H9 (cell line): ENCODE measurements around the gene CHI3L2. TPM values are rescaled to one million over a fixed set of nuclear protein-coding genes. Genes with fewer than 3 reads are reported as not detected.

Source experiments
- DNase-seq: peaks from one replicate; pipeline ENCODE4 v3.0.0-alpha.2; 2017
- H2AFZ ChIP-seq: one replicate; pipeline ENCODE4 v1.6.1; 2013; ENCODE audit warnings: mild to moderate bottlenecking, low read length, control low read depth, moderate library complexity
- H2AK5ac ChIP-seq: 2 replicates; pipeline ENCODE4 v1.6.1; 2013; ENCODE audit warnings: low read length, control low read depth, mixed read lengths; ENCODE audit not compliant: insufficient read length
- H2BK120ac ChIP-seq: one replicate; pipeline ENCODE4 v1.6.1; 2013; ENCODE audit warnings: low read depth, mild to moderate bottlenecking, low read length, control low read depth, inconsistent platforms; ENCODE audit not compliant: poor library complexity, severe bottlenecking
- H2BK12ac ChIP-seq: 2 replicates; pipeline ENCODE4 v1.6.1; 2013; ENCODE audit warnings: low read length, control low read depth, mixed read lengths, low read depth; ENCODE audit not compliant: insufficient read length
- H2BK15ac ChIP-seq: 2 replicates; pipeline ENCODE4 v1.6.1; 2013; ENCODE audit warnings: low read depth, low read length, control low read depth
- H2BK20ac ChIP-seq: one replicate; pipeline ENCODE4 v1.6.1; 2013; ENCODE audit warnings: low read depth, mild to moderate bottlenecking, low read length, control low read depth, inconsistent platforms; ENCODE audit not compliant: poor library complexity, severe bottlenecking
- H2BK5ac ChIP-seq: 2 replicates; pipeline ENCODE4 v1.6.1; 2013; ENCODE audit warnings: low read length, control low read depth, mixed read lengths; ENCODE audit not compliant: insufficient read length
- H3K14ac ChIP-seq: 2 replicates; pipeline ENCODE4 v1.6.1; 2013; ENCODE audit warnings: low read length, control low read depth; ENCODE audit not compliant: insufficient read depth
- H3K18ac ChIP-seq: 2 replicates; pipeline ENCODE4 v1.6.1; 2013; ENCODE audit warnings: low read depth, mild to moderate bottlenecking, mixed read lengths, low read length, control low read depth; ENCODE audit not compliant: insufficient read length
- H3K23ac ChIP-seq: 2 replicates; pipeline ENCODE4 v1.6.1; 2013; ENCODE audit warnings: low read length, control low read depth, mixed read lengths, low read depth; ENCODE audit not compliant: insufficient read length
- H3K23me2 ChIP-seq: 2 replicates; pipeline ENCODE4 v1.6.1; 2013; ENCODE audit warnings: low read depth, mild to moderate bottlenecking, mixed read lengths, low read length, control low read depth; ENCODE audit not compliant: insufficient read length, poor library complexity, severe bottlenecking
- H3K27ac ChIP-seq: 2 replicates; pipeline ENCODE4 v1.5.1; 2013; ENCODE audit warnings: low read length, control low read depth, mixed read lengths, low read depth; ENCODE audit not compliant: insufficient read length
- H3K27me3 ChIP-seq: 2 replicates; pipeline ENCODE4 v1.6.1; 2013; ENCODE audit warnings: low read length, control low read depth, inconsistent platforms; ENCODE audit not compliant: insufficient read depth
- H3K4ac ChIP-seq: 2 replicates; pipeline ENCODE4 v1.6.1; 2013; ENCODE audit warnings: low read depth, mild to moderate bottlenecking, control low read depth, inconsistent platforms, low read length, moderate library complexity
- H3K4me1 ChIP-seq: 2 replicates; pipeline ENCODE4 v1.6.1; 2013; ENCODE audit warnings: low read length, control low read depth, inconsistent platforms; ENCODE audit not compliant: insufficient read depth
- H3K4me2 ChIP-seq: 2 replicates; pipeline ENCODE4 v1.6.1; 2013; ENCODE audit warnings: low read length, control low read depth, mixed read lengths; ENCODE audit not compliant: insufficient read length, insufficient read depth
- H3K56ac ChIP-seq: 2 replicates; pipeline ENCODE4 v1.6.1; 2013; ENCODE audit warnings: low read depth, mild to moderate bottlenecking, mixed read lengths, low read length, control low read depth; ENCODE audit not compliant: insufficient read length
- H3K79me1 ChIP-seq: 2 replicates; pipeline ENCODE4 v1.6.1; 2013; ENCODE audit warnings: low read depth, mild to moderate bottlenecking, moderate library complexity, low read length, control low read depth, inconsistent platforms; ENCODE audit not compliant: insufficient read depth, poor library complexity, severe bottlenecking
- H3K79me2 ChIP-seq: 2 replicates; pipeline ENCODE4 v1.6.1; 2013; ENCODE audit warnings: low read length, control low read depth, inconsistent platforms; ENCODE audit not compliant: insufficient read depth
- H3K9ac ChIP-seq: 2 replicates; pipeline ENCODE4 v1.6.1; 2013; ENCODE audit warnings: low read length, control low read depth, mixed read lengths; ENCODE audit not compliant: insufficient read length; ENCODE audit errors: extremely low read depth
- H3K9me3 ChIP-seq: one replicate; pipeline ENCODE4 v1.6.1; 2013; ENCODE audit warnings: low read depth, low read length, inconsistent platforms; ENCODE audit not compliant: control insufficient read depth
- H3T11ph ChIP-seq: one replicate; pipeline ENCODE4 v1.6.1; 2013; ENCODE audit warnings: mild to moderate bottlenecking, low read length, control low read depth, inconsistent platforms
- H4K20me1 ChIP-seq: one replicate; pipeline ENCODE4 v1.6.1; 2013; ENCODE audit not compliant: control insufficient read depth, insufficient read length, insufficient read depth
- H4K5ac ChIP-seq: 2 replicates; pipeline ENCODE4 v1.6.1; 2013; ENCODE audit warnings: low read depth, mild to moderate bottlenecking, mixed read lengths, low read length, control low read depth; ENCODE audit not compliant: insufficient read length
- H4K8ac ChIP-seq: replicated peaks from 2 replicates; pipeline ENCODE4 v1.6.1; 2013; ENCODE audit warnings: low read length, control low read depth, mixed read lengths, low read depth; ENCODE audit not compliant: insufficient read length
- H4K91ac ChIP-seq: 2 replicates; pipeline ENCODE4 v1.6.1; 2013; ENCODE audit warnings: low read depth, mild to moderate bottlenecking, moderate library complexity, mixed read lengths, low read length, control low read depth; ENCODE audit not compliant: insufficient read length
- H3K27ac Mint-ChIP-seq, 3 experiments: 2 replicates in 2 of 3; 3 replicates in 1 of 3; pipeline ENCODE4 v1.8.0; 2020 to 2021; ENCODE audit warnings: mixed read lengths in 3 of 3, mild to moderate bottlenecking in 1 of 3, moderate library complexity in 1 of 3
- H3K27me3 Mint-ChIP-seq: 2 replicates; pipeline ENCODE4 v1.8.0; 2021; ENCODE audit warnings: low read depth, mild to moderate bottlenecking, moderate library complexity, mixed read lengths
- H3K36me3 Mint-ChIP-seq, 3 experiments: 2 replicates in 2 of 3; 3 replicates in 1 of 3; pipeline ENCODE4 v1.8.0; 2020 to 2021; ENCODE audit warnings: low read depth in 3 of 3, mixed read lengths in 3 of 3; ENCODE audit not compliant: insufficient read depth in 1 of 3
- H3K4me1 Mint-ChIP-seq, 2 experiments: 2 replicates each; pipeline ENCODE4 v1.8.0; 2020; ENCODE audit warnings: mixed read lengths in 2 of 2
- H3K4me3 Mint-ChIP-seq, 2 experiments: 2 replicates in 1 of 2; 3 replicates in 1 of 2; pipeline ENCODE4 v1.8.0; 2020 to 2021; ENCODE audit warnings: mild to moderate bottlenecking in 2 of 2, mixed read lengths in 2 of 2, moderate library complexity in 1 of 2
- H3K9me3 Mint-ChIP-seq, 2 experiments: 2 replicates in 1 of 2; 3 replicates in 1 of 2; pipeline ENCODE4 v1.8.0; 2020; ENCODE audit warnings: mild to moderate bottlenecking in 2 of 2, mixed read lengths in 2 of 2, moderate library complexity in 1 of 2
- CTCF ChIP-seq: fragments of 200-600 bp; sonication (generic); conservative IDR thresholded peaks from 3 replicates; pipeline ENCODE4 v1.8.0; 2021; ENCODE audit warnings: antibody characterized with exemption, mild to moderate bottlenecking
- WGBS: extraction: QIAGEN DNeasy Blood & Tissue Kit; methylation state at CpG from one replicate; pipeline ENCODE4 v1.1.7; 2013; ENCODE audit warnings: missing lambda C conversion rate, low lambda C conversion rate, mixed read lengths; ENCODE audit not compliant: insufficient read length; ENCODE audit errors: extremely low coverage; 5-methylcytosine and 5-hydroxymethylcytosine counted together
- total RNA-seq: library from RNA; stranded (reverse); gene quantifications from 2 replicates; pipeline ENCODE4 v1.2.1, GENCODE V29; 2021

Gene CHI3L2
- total RNA-seq, 1 experiment from 2014 or later, result not detected

GRCh38 chr1:111253876-111254275, 26.4 kb downstream of the CHI3L2 start:
- H3K79me2 ChIP-seq, result no peaks in the 10 kb centered on the region
- H3K27ac ChIP-seq, result no peak overlapping the region
- Mint-ChIP-seq H3K9me3 (no peaks in the 10 kb centered on the region; a peak in 1 of 5 replicates), H3K27me3 (peaks cover 10% of the 10 kb centered on the region), H3K36me3 (no peaks in the 10 kb centered on the region), H3K4me1 (peaks cover 8 to 17% of the 10 kb centered on the region in 2 experiments), H3K4me3 (no peak overlapping the region), H3K27ac (no peak overlapping the region)
- H3K56ac ChIP-seq, result no peak overlapping the region
- H2BK120ac ChIP-seq, result no peak overlapping the region
- H3K14ac ChIP-seq, result no peak overlapping the region
- H3K4me1 ChIP-seq, result no peaks in the 10 kb centered on the region
- H2BK12ac ChIP-seq, result no peak overlapping the region
- H2BK20ac ChIP-seq, result no peak overlapping the region
- H3K18ac ChIP-seq, result no peak overlapping the region
- H4K91ac ChIP-seq, result no peak overlapping the region
- no peak overlapping the region for H3T11ph ChIP-seq
- no peak overlapping the region for H3K9ac ChIP-seq
- WGBS, result no CpG with 5 or more reads among the region's 1 CpG
- H4K20me1 ChIP-seq, result no peaks in the 10 kb centered on the region
- no peak for DNase-seq
- no peak overlapping the region for H4K5ac ChIP-seq
- H3K27me3 ChIP-seq, result no peaks in the 10 kb centered on the region
- H2BK15ac ChIP-seq, result no peak overlapping the region
- no peaks in the 10 kb centered on the region for H3K23me2 ChIP-seq
- no peak overlapping the region for H3K23ac ChIP-seq
- no peak overlapping the region for H2BK5ac ChIP-seq
- no peak overlapping the region for H2AFZ ChIP-seq
- no peak overlapping the region for H3K4me2 ChIP-seq
- no peak for TF ChIP-seq CTCF
- H3K4ac ChIP-seq, result no peak overlapping the region
- H3K79me1 ChIP-seq, result no peaks in the 10 kb centered on the region
- H2AK5ac ChIP-seq, result no peak overlapping the region
- no peaks in the 10 kb centered on the region for H3K9me3 ChIP-seq
- H4K8ac ChIP-seq, result no peak overlapping the region
